ENCODE results near the gene SEC16A. TPM values are rescaled to one million over a fixed set of nuclear protein-coding genes. Genes with fewer than 3 reads are reported as not detected.

Gene SEC16A
- 100 to 1,000 TPM in 1 of 5 donors, 10 to 100 TPM in 4; 14.6 to 105 (median 60.3) TPM for total RNA-seq
- 10 to 100 TPM; 29.9 to 44.2 (median 32.2) TPM for polyA plus RNA-seq
- long read RNA-seq, donor 1, partial matches to known transcripts, result 7 of 10 reads
- long read RNA-seq, donor 1, other reads (novel, unspliced or antisense), result 0 of 10 reads
- long read RNA-seq, donor 2, full-length matches to known transcripts, result 2 of 14 reads
- long read RNA-seq, donor 2, partial matches to known transcripts, result 12 of 14 reads
- long read RNA-seq, donor 2, other reads (novel, unspliced or antisense), result 0 of 14 reads
- long read RNA-seq, donor 3, partial matches to known transcripts, result 0 of 11 reads
- long read RNA-seq, donor 3, other reads (novel, unspliced or antisense), result 11 of 11 reads
- long read RNA-seq, donor 4, result 0 reads
- long read RNA-seq, donor 5, partial matches to known transcripts, result 0 of 24 reads
- long read RNA-seq, donor 5, other reads (novel, unspliced or antisense), result 21 of 24 reads
- long read RNA-seq, donor 6, transcript SEC16A-208 (2 exons, 1,988 nt), result major isoform, 9 of 33 reads
- long read RNA-seq, donor 6, partial matches to known transcripts, result 24 of 33 reads
- long read RNA-seq, donor 6, other reads (novel, unspliced or antisense), result 0 of 33 reads
- long read RNA-seq, donor 7, full-length matches to known transcripts, result 2 of 17 reads
- long read RNA-seq, donor 7, partial matches to known transcripts, result 15 of 17 reads
- long read RNA-seq, donor 7, other reads (novel, unspliced or antisense), result 0 of 17 reads
- long read RNA-seq, donor 8, partial matches to known transcripts, result 15 of 17 reads
- long read RNA-seq, donor 8, other reads (novel, unspliced or antisense), result 0 of 17 reads
- long read RNA-seq, donor 9, partial matches to known transcripts, result 6 of 20 reads
- long read RNA-seq, donor 9, other reads (novel, unspliced or antisense), result 12 of 20 reads
- long read RNA-seq, donor 10, result 0 reads

- 0 to 2% (median 1%) methylated on average over 54 to 102 of the region's 109 CpGs for WGBS, 5 donors
- DNase-seq, result peak; percentile 100
- no peaks in the 10 kb centered on the region for H3K9me3 ChIP-seq
- H3K4me3 ChIP-seq, result peak within 1 kb of the TSS; percentile 83 to 100 (median 94)
- TF ChIP-seq POLR2A (IDR thresholded peaks at IDR 0.05), result peak in 2 of 4 donors; percentile 31 to 75
- peak; percentile 85 to 97 (median 97) for TF ChIP-seq POLR2AphosphoS5 (IDR thresholded peaks at IDR 0.05)
- TF ChIP-seq CTCF (IDR thresholded peaks at IDR 0.05), result no peak
- TF ChIP-seq EP300 (IDR thresholded peaks at IDR 0.05), result no peak
- H3K36me3 ChIP-seq, result peaks cover under 1 to 17% (median 8%) of the 10 kb centered on the region in 4 donors
- H3K27ac ChIP-seq, result peak within 1 kb of the TSS; percentile 100
- H3K27me3 ChIP-seq, result peaks cover 0 to 4% (median 0%) of the 10 kb centered on the region in 3 donors
- intact Hi-C loops (cut with DNase I; ENCODE audit: low total_unique reads), result no loop called here
- peaks cover 40 to 67% (median 58%) of the 10 kb centered on the region in 4 donors for H3K4me1 ChIP-seq
These were observed at the start of gene SEC16A for GRCh38 chr9:136482793-136483588. Gene SEC16A (minus strand): TSS chr9:136483040. CDS start chr9:136477615, 5,425 bp downstream.

GRCh38 chr9:136531904-136532798 lies 49.3 kb upstream of the SEC16A start:
- 62 to 79% (median 77%) methylated on average over 22 to 39 of the region's 39 CpGs for WGBS, 5 donors
- Histone ChIP-seq H3K36me3 (peaks cover 0 to 17% (median 5%) of the 10 kb centered on the region in 4 donors), H3K27ac (peak overlapping the region in 4 of 5 donors; percentile 39 to 82 (median 52)), H3K9me3 (no peaks in the 10 kb centered on the region), H3K4me1 (peaks cover 75 to 97% (median 89%) of the 10 kb centered on the region in 4 donors), H3K27me3 (no peaks in the 10 kb centered on the region), H3K4me3 (peak overlapping the region in 1 of 4 donors; percentile 6)
- TF ChIP-seq POLR2AphosphoS5 (IDR thresholded peaks at IDR 0.05), result no peak
- no peak for TF ChIP-seq CTCF (IDR thresholded peaks at IDR 0.05)
- TF ChIP-seq POLR2A (IDR thresholded peaks at IDR 0.05), result no peak
- no peak for TF ChIP-seq EP300 (IDR thresholded peaks at IDR 0.05)
- peak in 1 of 2 donors; percentile 64 for DNase-seq
- intact Hi-C loops (cut with DNase I; ENCODE audit: low total_unique reads), result no loop called here

DNA sequence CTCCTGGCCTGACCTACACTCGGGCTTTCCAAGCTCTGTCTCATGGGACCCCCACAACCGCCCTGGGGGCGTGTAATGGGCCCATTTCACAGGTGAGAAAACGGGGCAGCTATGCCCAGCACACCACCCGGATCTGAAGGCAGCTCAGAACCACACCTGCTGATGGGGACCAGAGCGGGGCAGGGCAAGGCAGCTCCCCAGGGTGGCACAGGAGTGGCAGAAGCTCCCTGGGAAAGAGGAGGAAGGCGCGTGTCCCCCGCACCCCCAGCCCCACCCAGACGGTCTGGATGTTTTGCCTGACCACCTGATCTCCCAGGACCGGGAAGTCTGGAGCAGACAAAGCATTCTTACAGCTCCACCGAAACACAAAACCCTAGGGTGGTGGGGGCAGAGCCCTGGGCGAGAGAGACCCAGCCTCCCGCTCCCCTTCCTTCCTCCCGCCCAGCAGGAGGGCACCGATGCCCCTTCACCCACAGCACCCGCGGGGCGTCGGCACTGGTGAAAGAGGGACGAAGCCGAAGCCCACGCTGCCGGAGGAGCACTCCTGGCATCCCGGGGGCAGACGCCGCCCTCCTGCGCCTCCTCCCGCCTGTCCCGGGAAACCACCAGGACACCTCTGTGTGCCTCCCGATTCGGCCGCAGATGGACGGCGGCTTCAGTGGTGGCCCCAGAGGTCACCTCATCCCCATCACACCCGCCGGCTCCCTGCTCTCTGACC lies 48.5 kb upstream of the SEC16A start:
- TF ChIP-seq CTCF (IDR thresholded peaks at IDR 0.05) (no peak), POLR2AphosphoS5 (IDR thresholded peaks at IDR 0.05) (no peak), POLR2A (IDR thresholded peaks at IDR 0.05) (no peak), EP300 (IDR thresholded peaks at IDR 0.05) (no peak)
- intact Hi-C loops (cut with DNase I; ENCODE audit: low total_unique reads), result no loop called here
- peaks cover 0 to 9% (median 1%) of the 10 kb centered on the region in 4 donors for H3K36me3 ChIP-seq
- H3K27me3 ChIP-seq, result no peaks in the 10 kb centered on the region
- peak overlapping the region in 4 of 5 donors; percentile 30 to 82 (median 42) for H3K27ac ChIP-seq
- 81 to 89% (median 84%) methylated on average over 11 to 37 of the region's 37 CpGs for WGBS, 5 donors
- H3K4me1 ChIP-seq, result peaks cover 78 to 97% (median 89%) of the 10 kb centered on the region in 4 donors
- H3K9me3 ChIP-seq, result no peaks in the 10 kb centered on the region
- no peak for DNase-seq
- peak overlapping the region in 1 of 4 donors; percentile 6 for H3K4me3 ChIP-seq

Data from stomach (tissue), 19 donors.